GM21515 (cell line): Measurements from ENCODE around the gene COL25A1.
"Not testable (repeated sequence)": the region's sequence is repeated elsewhere in the genome, so short reads cannot be mapped to it uniquely, and the experiment has no call there.

Experiments
- ATAC-seq: cut with Tn5 transposase; IDR thresholded peaks from one replicate; pipeline ENCODE4 v1.9.1; 2021; ENCODE audit not compliant: unreplicated experiment

The COL25A1 gene

GRCh38 chr4:109016200-109016599 is 286.3 kb downstream of the COL25A1 start:
- no peak for ATAC-seq

- no peak for ATAC-seq
These were observed 287.0 kb downstream of the COL25A1 start for GRCh38 chr4:109015413-109015810.

- no peak for ATAC-seq
These were observed 287.7 kb downstream of the COL25A1 start for GRCh38 chr4:109014593-109015412.

GRCh38 chr4:109012286-109012880 is 290.1 kb downstream of the COL25A1 start:
- no peak for ATAC-seq

GRCh38 chr4:109011241-109012026 is 291.0 kb downstream of the COL25A1 start:
- no peak for ATAC-seq

- ATAC-seq = no peak
These were observed 291.9 kb downstream of the COL25A1 start for GRCh38 chr4:109010521-109010920.

GRCh38 chr4:109009909-109010308 is 292.5 kb downstream of the COL25A1 start:
- ATAC-seq = no peak

- ATAC-seq = no peak
These were observed 294.5 kb downstream of the COL25A1 start for GRCh38 chr4:109007976-109008375.

GRCh38 chr4:109005523-109005922 is 296.9 kb downstream of the COL25A1 start:
- ATAC-seq = no peak

GRCh38 chr4:109004418-109004817 is 298.0 kb downstream of the COL25A1 start:
- ATAC-seq = no peak

- ATAC-seq = no peak
These were observed 298.5 kb downstream of the COL25A1 start for GRCh38 chr4:109003964-109004363.

- no peak for ATAC-seq
These were observed 310.7 kb downstream of the COL25A1 start for GRCh38 chr4:108991551-108992328.

- no peak for ATAC-seq
These were observed 313.8 kb downstream of the COL25A1 start for GRCh38 chr4:108988464-108989195.

- not testable (repeated sequence) for ATAC-seq
These were observed 318.0 kb downstream of the COL25A1 start for GRCh38 chr4:108984495-108984894.

- no peak for ATAC-seq
These were observed 319.9 kb downstream of the COL25A1 start for GRCh38 chr4:108982402-108983185.

- ATAC-seq = no peak
These were observed 321.8 kb downstream of the COL25A1 start for GRCh38 chr4:108980455-108981239.

GRCh38 chr4:108979759-108980158 is 322.7 kb downstream of the COL25A1 start:
- ATAC-seq = no peak

- ATAC-seq = no peak
These were observed 324.4 kb downstream of the COL25A1 start for GRCh38 chr4:108978066-108978465.
